ENCODE results near the gene CCDC178. TPM values are rescaled to one million over a fixed set of nuclear protein-coding genes. Genes with fewer than 3 reads are reported as not detected.
A peak's percentile ranks its signal among the peaks of the same experiment; 100 is the strongest.

The CCDC178 gene
- total RNA-seq, 4 donors from 2014 or later, result not detected

DNA sequence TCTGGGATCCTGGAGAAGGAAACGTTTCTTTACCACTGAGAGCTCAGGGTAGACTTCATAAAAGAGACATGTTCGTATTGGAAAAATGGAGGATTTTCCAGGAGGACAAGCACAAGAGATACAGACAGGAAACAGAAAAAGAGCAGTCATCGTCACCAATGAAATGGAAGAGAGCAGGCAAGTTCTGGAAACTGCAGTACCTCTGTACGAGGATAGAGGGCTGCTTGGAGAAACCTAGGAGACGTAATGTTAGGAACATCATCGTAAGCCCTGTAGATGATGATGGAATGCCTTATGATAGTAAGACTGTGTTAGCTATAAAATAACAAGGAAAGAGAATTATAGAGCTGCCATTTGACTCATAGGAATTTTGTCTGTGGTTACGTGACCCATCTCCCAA, 546.6 kb downstream of the CCDC178 start:
- H3K4me3 ChIP-seq, result no peak overlapping the region
- no peak overlapping the region for H3K27ac ChIP-seq
- no peaks in the 10 kb centered on the region for H3K36me3 ChIP-seq
- TF ChIP-seq, protein P1, sequence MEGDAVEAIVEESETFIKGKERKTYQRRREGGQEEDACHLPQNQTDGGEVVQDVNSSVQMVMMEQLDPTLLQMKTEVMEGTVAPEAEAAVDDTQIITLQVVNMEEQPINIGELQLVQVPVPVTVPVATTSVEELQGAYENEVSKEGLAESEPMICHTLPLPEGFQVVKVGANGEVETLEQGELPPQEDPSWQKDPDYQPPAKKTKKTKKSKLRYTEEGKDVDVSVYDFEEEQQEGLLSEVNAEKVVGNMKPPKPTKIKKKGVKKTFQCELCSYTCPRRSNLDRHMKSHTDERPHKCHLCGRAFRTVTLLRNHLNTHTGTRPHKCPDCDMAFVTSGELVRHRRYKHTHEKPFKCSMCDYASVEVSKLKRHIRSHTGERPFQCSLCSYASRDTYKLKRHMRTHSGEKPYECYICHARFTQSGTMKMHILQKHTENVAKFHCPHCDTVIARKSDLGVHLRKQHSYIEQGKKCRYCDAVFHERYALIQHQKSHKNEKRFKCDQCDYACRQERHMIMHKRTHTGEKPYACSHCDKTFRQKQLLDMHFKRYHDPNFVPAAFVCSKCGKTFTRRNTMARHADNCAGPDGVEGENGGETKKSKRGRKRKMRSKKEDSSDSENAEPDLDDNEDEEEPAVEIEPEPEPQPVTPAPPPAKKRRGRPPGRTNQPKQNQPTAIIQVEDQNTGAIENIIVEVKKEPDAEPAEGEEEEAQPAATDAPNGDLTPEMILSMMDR (IDR thresholded peaks at IDR 0.05), result peak in 1 of 6 experiments; percentile 8
- no peak for TF ChIP-seq POLR2A (IDR thresholded peaks at IDR 0.05)
- H3K27me3 ChIP-seq, result no peaks in the 10 kb centered on the region
- no peaks in the 10 kb centered on the region for H3K4me1 ChIP-seq
- peaks cover 0 to 4% (median 0%) of the 10 kb centered on the region in 4 donors for H3K9me3 ChIP-seq
- no peak for DNase-seq

DNA sequence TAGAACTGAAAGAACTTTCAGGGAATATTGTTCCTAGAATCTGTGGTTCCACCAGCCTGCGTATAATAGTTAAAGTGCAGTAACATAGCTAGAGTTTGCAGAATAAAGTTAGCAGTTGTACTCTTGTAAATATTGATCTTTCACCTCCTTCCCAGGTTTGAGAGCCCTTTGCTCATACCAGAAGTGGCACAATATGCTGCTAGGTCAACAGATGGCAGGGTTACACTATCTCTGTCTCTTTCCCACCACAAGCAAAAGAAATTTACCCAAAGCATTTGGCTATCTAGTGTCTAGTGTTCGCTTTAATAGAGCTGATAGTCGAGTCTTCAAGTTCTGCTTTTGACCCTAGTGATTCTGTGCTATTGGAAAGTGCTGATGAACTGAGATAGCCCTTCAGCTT, 548.7 kb downstream of the CCDC178 start:
- Histone ChIP-seq H3K27me3 (no peaks in the 10 kb centered on the region), H3K27ac (no peak overlapping the region), H3K36me3 (no peaks in the 10 kb centered on the region), H3K9me3 (no peaks in the 10 kb centered on the region), H3K4me3 (no peak overlapping the region), H3K4me1 (no peaks in the 10 kb centered on the region)
- TF ChIP-seq, protein P1 (IDR thresholded peaks at IDR 0.05), result no peak
- TF ChIP-seq POLR2A (IDR thresholded peaks at IDR 0.05), result no peak
- DNase-seq, result no peak

DNA sequence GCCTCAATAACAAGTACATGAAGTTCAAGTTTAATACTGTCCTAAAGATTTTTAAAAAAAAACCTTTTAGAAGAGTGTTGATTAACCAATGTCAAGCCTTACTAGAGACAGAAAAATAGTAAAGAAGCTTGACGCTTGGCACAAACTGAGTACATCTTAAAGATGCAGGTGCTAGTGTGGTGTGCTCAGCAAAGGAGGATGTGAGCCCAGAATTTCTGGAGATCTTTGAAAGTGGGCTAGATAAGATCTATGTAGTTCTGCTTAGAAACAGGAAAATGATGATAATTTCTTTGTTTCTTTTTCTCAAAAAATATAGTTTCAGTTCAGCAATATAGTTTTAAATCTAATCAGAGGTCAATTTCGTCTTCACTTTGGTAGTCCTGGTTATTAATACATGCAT, 549.4 kb downstream of the CCDC178 start:
- Histone ChIP-seq H3K27ac (no peak overlapping the region), H3K4me1 (no peaks in the 10 kb centered on the region), H3K9me3 (no peaks in the 10 kb centered on the region), H3K4me3 (no peak overlapping the region), H3K27me3 (no peaks in the 10 kb centered on the region), H3K36me3 (no peaks in the 10 kb centered on the region)
- no peak for DNase-seq
- no peak for TF ChIP-seq POLR2A (IDR thresholded peaks at IDR 0.05)
- TF ChIP-seq, protein P1 (IDR thresholded peaks at IDR 0.05), result no peak

DNA sequence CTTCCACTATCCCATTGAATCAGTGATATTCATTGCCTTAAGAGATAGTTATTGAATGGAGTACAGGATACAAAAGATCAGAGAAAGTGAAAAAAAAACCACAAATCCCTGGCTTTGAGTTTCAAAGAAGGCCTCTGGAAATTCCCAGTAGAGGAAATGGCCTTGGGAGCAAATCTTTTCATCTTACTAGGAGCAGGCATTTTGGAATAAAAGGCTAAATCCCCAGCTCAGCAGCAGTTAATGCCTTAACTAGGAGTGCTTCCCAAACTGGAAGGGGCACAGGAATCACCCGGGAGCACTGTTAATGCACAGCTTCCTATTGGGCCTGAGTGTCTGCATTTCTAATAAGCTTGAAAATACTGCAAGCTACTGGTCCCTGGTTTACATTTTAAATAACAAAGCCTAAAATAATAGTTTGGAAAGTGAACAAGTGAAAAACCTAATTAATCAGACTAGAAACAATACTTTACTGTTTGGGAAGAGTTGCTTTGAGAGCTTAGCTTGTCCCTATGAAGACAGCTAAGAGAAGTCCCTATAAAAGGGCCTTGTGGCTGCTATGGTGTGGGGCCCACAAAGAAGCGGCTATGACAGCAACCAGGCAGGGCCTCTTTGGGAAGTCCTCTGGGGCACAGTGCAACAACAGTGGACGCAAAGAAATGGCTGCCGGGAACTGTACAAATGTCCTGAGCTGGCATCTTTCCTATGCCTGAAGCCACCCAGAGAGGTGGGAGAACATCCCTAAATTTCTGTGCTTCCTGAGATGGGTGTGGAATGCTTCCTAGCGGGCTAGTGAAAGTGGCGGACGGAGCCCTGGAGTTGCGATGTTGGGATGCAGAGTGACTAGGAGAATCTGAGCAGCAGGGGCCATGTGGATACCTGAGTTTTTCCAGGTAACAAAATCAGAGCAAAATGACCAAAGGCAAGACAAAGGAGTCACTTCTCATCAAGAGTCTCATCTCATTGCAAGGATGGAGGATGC, 550.6 kb downstream of the CCDC178 start:
- Histone ChIP-seq H3K36me3 (no peaks in the 10 kb centered on the region), H3K9me3 (no peaks in the 10 kb centered on the region), H3K27ac (no peak overlapping the region), H3K27me3 (no peaks in the 10 kb centered on the region), H3K4me1 (no peaks in the 10 kb centered on the region), H3K4me3 (no peak overlapping the region)
- no peak for DNase-seq
- TF ChIP-seq POLR2A (IDR thresholded peaks at IDR 0.05), result no peak
- TF ChIP-seq, protein P1 (IDR thresholded peaks at IDR 0.05), result no peak

DNA sequence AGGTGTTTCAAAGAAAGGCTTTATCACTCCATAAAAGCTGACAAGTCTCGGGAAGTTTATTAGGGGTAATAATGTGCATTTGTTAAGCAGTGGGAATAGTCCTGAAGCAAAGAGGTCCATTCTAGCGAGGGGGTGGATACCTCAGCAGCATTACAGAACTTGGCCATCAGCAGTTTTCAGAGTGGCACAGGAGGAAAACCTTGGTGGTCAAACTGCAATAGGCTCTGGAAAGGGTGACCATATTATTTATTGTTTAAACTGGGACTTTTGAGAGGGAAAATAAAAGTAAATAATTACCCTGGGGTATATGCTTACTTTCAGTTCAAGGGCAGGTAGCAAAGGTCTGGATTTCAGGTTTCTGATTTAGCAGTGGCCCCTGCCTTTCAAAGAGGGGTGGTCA, 552.2 kb downstream of the CCDC178 start:
- no peak overlapping the region for H3K4me3 ChIP-seq
- no peak overlapping the region for H3K27ac ChIP-seq
- TF ChIP-seq POLR2A (IDR thresholded peaks at IDR 0.05), result no peak
- DNase-seq, result no peak
- H3K4me1 ChIP-seq, result no peaks in the 10 kb centered on the region
- no peaks in the 10 kb centered on the region for H3K36me3 ChIP-seq
- no peaks in the 10 kb centered on the region for H3K27me3 ChIP-seq
- no peaks in the 10 kb centered on the region for H3K9me3 ChIP-seq

Other genes with a start within 250 kb of the CCDC178 start
- gene ASXL3, start 137.5 kb upstream of the CCDC178 start, total RNA-seq, result 10 to 100 TPM in 1 of 4 donors, 1 to 10 TPM in 3; 1.5 to 10.9 (median 3.7) TPM